NCI-H1048 (cell line): Measurements from ENCODE around the gene TMEM171.

ENCODE experiments used
- DNase-seq: peaks from one replicate; lab custom pipeline; 2025; lab: John Stamatoyannopoulos, UW

The TMEM171 gene

DNA sequence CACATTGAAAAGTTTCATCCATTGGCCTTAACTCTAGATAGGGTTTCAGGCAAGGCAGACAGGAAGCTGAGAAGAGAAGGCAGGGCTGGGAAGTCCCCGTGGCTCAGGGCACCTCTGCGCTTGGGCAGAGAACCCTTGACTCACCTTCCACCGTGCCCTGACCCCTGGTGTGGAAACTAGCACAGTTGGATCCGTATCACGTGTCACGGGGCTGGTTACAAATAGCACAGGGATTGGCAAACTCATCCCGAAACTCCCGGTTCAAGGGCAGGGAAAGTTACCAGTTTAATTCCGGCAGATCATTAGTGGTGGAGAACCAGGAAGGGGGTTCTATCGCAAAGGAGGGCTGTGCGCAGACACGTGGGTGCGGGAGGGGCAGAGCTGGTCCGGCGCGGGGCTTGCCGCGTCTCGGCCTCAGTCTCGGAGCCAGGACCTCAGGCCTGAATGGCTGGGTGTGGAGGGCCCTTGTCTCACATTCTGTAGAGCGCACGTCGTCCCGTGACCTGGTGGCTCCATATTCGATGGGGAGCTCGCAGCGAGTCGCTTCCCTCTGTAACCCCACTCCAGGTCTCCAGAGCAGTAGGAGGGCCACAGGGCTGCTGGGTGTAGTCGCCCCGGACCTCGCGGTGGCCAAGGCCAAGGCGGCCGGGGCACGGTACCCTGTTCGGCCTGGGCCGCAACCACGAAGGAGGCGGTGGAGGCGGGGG lies 771 bp upstream of the TMEM171 start:
- no peak for DNase-seq

DNA sequence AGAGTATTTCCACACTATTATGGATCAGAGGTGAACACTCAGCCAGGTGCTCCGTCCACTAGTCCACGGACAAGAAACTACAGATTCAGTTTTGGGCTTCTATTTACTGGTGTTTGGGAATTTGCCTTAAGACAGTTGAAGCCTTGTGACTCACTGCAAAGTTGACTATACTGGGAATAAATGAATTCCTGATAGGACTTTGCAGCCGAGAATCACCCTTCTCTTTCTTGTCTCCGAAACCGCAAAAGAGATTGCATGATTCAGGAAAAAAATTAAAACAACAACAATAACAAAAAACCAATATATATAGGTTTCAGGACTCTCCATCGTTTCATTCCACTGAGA lies 716 bp downstream of the TMEM171 start:
- no peak for DNase-seq

DNA sequence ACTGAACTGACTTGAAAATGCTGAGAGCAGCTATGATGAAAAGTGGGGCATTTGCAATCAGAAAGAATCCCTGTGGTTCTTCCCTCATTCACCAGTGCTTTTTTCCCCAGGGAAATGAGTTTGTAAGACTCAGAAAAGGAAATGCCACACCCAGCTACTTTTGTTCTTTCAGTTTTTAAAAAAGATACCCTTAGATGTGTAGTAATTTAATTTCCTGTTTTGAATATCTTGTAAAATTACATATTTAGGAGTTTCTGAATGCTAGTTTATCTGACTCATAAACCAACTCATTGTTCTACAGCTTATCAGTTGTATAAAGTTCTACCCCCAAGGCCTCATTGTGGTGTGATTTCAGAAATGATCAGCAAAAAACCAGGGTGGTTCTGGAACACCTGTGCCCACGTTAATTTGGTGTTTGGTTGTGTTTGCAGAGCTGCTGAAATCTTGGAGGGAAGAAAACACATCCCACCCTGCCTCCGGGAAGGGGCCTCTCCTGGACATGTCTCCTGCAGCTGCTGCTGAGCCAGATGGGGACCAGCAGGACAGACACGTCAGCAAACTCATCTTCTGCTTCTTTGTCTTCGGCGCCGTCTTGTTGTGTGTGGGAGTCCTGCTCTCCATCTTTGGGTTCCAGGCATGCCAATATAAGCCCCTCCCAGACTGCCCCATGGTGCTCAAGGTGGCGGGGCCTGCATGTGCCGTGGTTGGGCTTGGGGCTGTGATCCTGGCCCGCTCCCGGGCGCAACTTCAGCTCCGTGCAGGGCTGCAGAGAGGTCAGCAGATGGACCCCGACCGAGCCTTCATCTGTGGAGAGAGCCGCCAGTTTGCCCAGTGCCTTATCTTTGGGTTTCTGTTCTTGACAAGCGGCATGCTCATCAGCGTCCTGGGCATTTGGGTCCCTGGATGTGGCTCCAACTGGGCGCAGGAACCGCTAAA lies 2.8 kb downstream of the TMEM171 start:
- no peak for DNase-seq

DNA sequence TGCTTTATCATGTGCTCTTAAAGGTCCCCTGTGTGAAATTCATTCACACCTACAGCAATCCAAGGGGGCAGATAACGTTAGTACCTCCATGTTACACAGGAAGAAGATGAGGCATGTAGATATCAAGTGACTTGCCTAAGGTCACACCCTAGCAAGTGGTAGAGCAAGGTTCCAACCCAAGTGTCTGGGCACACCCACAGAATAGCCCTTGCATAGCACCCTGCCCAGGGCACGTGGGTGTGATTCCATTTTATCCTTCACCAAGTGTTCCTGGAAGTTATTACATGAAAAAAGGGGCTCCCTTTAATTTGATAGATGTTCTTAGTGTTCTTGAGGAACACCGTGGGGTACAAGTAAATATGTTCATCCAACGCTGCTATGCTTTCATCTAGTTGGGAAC lies 4.9 kb downstream of the TMEM171 start:
- no peak for DNase-seq

DNA sequence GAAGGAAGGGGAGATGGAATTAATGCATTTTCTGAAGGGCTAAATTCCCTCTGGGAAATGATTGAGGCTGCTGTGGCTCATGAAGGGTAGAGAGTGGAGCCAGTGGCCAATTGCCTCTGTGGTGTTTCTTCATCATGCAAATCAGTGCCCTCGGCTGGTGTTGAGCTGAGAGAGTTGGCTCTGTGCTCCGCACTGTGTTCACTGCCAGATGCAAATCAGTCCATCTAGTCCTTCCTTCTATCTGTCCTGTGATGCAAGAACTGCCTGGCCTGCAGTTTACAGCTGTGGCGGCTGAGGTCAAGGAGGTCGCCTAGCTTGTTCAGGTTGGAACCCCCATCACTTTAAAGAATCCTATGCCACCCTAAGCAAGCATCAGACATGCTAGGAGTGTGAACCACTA lies 6.0 kb downstream of the TMEM171 start:
- DNase-seq: peak; percentile 67

DNA sequence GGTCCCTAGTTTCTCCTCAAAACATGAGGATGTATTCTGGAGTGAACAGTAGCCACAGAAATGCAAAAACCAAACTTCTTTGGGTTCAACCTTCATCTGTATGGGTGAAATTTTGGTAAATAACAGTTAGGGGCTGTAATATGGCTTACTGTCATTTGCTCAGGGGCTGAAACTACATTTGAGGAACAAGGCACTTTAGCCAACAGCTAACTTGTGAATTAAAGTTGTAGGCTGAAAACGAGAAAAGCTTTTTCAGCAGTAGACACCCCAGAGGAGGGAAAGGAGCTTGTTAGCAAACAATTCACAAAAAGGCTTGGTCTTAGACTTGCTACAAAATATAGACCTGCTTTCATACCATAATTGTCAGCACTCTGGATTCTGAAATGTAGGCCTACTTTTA lies 6.6 kb downstream of the TMEM171 start:
- DNase-seq: no peak

DNA sequence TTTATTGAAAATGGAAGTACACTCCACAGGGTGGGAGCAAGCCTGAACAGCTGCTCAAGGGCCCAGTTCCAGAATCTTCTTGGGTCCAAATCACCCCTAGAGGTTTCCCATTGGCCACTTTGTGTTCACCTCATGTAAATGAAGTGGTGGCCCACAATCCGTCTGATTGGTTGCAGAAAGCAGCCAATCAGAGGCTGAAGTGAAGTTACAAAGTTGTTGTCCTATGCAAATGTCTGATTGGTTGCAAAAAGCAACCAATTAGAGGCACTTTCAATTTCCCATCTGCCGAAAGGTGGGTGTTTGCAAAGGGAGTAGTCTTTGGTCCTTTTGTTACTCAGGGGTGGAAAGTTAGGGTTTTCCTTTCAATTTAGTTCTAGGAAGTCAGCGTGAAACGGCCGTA lies 8.8 kb downstream of the TMEM171 start:
- DNase-seq: no peak

DNA sequence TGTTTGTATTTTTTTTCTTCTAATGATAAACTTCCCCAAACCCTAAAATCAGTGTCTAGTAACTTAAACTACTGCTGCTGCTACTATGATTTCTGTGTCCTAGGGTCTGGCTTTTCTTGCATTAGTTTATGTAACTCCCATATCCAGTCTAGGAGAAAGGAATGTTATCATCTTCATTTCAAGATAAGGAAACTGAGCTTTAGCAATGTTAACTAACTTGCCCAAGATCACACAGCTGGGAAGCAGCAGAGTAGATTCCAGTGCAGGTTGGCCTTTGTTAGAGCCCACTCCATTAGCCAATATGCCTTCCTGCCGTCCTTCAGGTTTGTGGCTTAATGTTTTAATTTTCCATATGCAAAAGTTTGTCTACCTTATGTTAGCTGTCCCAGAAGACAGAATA lies 10.4 kb downstream of the TMEM171 start:
- DNase-seq: no peak

DNA sequence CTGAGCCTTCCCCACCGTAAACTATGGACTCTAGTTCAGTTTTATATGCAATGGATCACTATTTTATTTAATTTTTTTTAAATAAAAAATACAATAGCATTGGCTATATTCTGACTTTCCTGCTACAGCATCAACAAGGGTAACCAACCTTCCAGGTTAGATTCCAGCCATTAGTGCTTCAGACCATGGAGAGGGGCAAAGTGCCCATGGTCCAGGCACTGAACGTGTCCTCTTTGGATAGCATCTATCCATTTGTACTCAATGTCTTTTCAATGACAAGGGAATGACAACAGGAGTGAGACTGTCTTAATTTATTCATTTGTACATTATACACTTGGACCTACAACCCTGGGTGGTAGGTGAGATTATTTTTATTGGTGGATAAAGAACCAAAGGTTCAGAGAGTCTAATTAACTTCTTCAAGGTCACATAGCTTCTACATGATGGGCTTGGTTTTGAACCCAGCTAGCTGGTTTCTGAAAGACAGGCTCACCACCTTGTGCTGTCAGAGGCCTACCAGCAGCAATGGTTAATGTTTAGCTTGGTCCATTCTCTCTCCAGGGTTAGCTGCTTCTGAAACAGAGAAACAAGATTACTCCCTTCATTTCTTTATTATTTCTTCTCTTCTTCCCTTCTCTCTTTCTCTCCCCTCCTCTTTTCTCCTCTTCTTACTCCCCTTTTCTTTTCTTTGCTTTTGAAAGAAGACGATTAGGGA lies 11.5 kb downstream of the TMEM171 start:
- DNase-seq: no peak

DNA sequence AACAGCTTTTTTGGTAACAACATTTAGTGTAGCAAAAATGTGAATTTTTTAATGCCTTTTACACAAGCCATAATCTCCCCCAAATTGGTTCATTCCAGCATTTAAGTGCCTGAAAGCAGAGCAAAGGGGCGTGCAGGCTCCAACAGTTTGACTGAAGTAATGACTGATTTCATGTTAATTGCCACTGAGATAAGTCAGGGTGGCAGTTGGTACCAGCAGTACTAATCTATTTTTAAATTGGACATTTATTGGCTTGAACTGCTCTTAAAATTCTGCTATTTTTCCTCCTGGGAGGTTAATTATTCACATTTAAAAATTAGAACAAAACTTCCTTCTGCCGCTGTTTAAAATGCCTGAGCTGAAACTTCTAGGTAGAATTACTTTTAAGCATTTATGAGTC lies 12.4 kb downstream of the TMEM171 start:
- DNase-seq: no peak

DNA sequence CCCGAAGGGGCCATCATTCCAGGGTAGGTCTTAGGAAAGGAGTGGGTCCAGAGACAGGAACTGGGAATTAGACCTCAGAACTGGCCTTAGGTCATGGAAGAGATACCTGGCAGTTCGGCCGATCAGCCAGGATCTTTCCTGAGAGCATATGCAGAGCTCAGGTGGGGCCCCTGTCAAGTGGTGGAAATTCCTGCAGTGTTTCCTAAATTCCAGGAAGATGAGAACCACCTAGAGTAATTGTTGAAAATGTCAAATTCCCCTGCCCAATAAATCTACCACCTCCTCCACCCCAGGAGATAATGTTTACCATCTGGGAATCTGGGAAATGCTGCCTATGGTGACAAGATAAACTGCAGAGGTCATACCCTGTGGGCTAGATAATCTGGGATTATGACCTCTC lies 14.6 kb downstream of the TMEM171 start:
- DNase-seq: no peak

DNA sequence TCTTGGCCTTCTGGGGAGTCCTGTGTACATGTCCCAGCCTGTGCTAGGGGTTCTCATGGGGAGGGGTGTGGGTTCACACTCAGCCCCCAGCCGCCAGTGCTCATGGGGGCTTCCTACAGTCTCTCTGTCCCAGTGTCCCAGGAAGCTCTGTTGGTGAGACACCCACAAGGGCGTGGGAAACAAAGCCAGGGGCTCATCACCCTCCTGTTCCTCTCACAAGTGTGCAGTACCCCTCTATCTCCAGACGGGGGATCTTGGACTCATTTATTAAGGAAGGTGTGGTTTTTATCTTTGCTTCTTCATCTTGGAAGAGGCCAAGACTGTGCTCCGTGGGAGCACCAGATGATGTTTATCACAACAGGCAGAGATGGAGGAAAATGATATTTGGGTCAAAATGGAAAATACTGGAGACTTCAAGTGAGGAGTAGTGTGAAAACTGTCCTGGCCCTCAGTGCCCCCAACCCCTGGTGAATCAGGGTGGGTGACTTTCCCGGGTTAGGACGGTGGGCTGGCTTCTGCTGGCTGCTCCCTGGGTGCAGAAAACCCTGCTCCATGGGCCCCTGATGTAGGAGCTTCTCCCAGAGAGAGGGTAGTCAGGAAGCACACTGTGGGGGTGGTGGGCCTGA lies 15.2 kb downstream of the TMEM171 start:
- DNase-seq: no peak

DNA sequence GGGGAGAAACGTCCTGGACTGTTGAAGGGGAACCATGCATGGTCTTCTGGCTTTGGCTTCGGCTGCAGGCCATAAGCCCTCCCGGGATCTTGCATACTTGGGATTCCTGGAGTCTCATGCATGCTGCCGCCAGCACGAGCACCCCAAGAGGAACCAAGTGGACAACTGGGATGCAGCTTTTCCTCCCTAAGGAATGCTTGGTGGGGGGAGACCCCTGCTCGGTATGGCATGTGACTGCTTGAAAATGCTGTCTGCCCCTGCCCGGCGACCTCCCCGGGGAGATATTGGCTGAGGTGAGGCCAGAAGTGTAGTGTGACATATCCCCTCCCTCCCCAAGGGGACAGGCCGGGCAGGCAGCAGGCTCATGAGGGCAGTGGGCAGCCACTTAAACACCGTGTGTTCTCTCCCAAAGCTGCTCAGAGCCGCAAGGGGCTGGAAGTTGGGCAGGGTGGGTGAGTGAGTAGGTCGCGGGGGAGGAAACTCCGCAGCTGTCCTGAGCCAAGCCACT lies 15.7 kb downstream of the TMEM171 start:
- no peak for DNase-seq

DNA sequence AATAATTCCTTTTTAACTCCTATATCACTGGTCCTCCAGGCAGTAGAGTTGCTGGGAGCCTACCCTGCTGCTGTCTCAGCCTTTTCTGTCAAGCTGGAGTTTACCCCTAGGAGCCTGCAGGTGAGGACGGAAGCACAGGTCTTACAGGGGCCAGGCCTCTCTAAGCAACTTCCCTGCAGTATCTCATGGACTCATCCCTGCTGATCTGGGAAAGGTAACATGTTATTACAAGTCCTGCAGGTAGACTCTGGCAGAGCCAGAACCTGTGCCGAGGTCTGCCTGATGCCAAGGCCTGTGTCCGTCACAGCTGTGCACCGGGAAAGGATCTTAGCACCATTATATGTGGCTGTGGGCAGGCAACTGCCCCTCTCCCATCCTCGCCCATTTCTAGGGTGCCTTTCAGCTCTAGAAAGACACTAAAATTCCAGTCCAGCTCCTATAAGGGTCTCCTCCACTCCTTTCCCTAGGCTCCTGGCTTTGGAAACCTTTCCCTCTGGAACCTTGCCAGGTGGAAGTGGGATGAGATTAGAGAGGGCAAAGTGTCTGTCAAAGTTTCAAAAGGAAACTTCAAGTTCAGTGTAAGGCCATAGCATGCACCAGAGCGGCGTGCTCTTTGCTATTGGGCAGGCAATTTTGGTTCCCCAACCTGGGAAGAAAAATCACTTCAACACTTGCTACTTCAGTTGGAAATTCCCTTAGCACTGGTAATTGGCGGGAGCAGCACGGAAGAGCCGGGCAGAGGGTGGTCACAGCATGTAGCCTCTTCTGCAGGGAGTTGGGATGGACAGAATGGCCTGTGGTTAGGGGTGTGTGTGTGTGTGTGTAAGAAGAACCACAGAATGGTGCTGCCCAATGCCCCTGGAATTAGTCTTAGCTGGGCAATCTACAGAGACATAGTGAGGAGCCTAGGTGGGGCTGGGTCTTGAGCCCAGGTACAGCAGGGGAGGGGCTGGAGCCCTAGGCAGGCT lies 17.5 kb downstream of the TMEM171 start:
- DNase-seq: no peak

DNA sequence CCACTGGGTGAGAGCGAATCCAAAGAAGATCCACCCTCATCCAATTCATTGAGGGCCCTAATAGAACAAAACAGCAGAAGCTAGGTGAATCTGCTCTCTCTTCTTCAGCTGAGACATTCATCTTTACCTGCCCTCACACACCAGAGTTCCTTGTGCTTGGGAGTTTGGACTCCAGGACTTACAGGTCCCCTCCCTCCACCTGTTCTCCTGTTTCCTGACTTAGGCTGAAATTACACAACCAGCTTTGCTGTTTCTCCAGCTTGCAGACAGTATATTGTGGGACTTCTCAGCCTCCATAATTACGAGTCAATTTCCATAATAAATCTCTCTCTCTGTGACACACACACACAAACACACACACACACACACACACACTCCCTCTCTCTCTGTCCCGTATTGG lies 19.1 kb downstream of the TMEM171 start:
- no peak for DNase-seq

DNA sequence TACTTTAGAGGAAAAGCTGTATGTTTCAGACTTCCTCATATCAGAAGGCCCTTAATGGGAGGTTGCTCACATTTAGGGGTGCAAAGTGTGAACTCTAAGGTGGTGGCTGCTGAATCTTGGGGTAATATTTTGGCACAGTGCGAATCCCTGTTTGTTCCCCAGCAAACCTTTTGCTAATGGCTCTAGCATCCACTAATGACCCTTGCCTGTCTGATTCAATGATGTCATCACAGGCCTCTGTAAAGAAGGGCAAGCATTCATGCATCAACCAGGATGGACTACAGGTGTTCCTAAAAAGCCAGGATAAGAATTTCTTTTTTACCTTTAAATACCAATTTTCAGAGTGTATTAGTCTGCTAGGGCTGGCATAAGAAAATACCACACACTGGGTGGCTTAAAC lies 20.4 kb downstream of the TMEM171 start:
- DNase-seq: no peak

DNA sequence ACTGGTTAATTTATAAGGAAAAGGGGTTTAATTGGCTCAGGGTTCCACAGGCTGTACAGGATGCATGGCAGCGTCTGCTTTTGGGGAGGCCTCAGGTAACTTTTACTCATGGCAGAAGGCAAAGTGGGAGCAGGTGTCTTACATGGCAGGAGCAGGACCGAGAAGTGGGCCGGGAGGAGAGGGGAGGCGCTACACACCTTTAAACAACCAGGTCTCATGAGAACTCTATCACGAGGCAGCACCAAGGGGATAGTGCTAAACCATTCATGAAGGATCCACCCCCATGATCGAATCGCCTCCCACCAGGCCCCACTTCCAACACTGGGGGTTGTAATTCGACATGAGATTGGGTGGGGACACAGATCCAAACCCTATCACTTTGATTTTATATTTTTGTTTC lies 21.7 kb downstream of the TMEM171 start:
- no peak for DNase-seq

DNA sequence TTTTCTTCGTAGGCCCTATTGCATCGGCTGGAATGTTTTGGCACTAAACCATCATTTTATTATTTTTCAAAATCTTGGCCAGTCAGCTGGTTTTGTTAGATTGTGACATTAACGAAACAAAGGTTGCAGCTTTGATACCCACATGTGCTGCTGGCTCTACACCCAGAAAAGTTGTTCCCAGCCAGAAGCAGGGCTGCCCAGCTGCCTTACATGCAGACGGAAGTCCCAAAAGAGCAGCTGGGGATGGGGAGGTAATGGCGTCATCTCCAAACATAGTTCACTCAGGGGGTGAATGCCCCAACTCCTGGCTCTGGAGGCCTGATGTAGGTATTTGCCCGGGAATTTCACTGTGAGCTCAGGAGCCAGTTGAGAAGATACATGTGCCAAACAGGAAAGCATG lies 23.3 kb downstream of the TMEM171 start:
- DNase-seq: no peak

DNA sequence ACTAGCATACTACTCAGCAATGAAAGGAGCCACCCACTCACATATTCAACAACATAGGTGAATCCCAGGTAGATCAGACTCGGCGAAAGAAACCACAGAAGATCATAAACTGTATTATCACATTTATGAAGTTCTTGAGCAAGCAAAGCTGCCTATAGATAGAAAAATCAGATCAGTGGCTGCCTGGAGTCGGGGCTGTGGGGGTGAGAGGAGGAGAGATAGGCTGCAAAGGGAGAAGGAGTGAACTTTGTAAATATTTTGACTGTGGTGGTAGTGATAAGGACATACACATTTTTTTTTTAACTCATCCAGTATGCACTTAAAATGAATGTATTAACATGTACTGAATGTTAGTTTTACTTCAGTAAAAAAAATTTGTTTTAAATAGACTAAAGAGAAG lies 29.2 kb downstream of the TMEM171 start:
- no peak for DNase-seq

DNA sequence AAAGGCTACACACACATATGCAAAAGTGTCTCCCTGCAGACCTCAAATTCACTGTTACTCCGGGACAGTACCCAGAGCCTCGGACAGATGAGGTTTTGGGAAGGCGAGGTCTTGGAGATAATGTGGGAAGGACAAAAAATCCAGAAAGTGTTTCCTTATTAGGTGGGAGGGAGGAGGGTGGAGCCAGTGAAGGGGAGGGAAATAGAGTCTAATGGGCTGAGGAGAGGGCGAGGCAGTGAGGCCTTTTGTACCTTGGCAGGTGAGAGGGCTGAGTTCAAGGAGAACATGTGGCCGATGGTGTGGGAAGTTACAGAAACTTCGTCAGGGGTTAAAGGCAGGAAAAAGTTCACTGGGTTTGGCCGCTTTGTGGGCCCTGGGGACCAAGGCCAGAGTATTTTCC lies 30.5 kb downstream of the TMEM171 start:
- DNase-seq: no peak

DNA sequence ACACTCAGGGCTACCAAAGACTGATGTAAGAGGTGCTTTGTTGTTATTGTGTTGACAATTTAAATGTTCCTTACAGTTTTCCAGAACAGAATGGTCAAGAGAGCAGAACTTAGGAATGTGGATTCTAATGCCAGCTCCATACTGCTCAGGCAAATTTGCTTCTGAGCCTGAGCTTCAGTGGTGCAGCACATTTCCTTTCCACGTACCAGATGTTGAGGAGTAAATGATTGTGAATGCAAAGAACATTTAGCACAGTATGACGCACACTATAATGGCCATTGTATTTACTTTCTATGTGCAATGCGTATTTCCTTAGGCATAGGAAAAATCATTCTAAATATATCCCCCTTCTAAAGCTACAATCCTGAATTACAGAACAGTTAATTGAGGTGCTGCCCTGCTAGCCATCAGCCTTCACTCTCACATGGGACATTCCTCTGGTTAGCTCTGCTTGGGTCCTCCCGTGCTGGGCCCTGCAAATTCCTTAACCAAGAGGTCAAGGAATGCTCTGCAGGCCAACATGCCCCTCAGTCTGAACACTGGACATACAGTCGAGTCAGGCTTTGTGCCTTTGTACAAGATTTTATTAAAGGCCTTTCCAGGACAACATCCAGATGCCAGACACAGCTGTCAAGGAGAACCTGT lies 31.5 kb downstream of the TMEM171 start:
- DNase-seq: no peak
